ENCODE results near the gene ARNT2. TPM values are rescaled to one million over a fixed set of nuclear protein-coding genes. Genes with fewer than 3 reads are reported as not detected.

ARNT2 gene
- total RNA-seq, 1 donor from 2014 or later, result 6.4 TPM

- no peak for DNase-seq (ENCODE audit: low spot score in 2 of 2)
- Histone ChIP-seq H3K27me3 (no peaks in the 10 kb centered on the region), H3K27ac (no peak overlapping the region), H3K36me3 (no peaks in the 10 kb centered on the region), H3K4me3 (no peak overlapping the region), H3K4me1 (no peaks in the 10 kb centered on the region), H3K9me3 (no peaks in the 10 kb centered on the region)
- intact Hi-C loops (cut with DNase I), result no loop called here
- no peak for TF ChIP-seq CTCF (IDR thresholded peaks at IDR 0.05)
Measured at GRCh38 chr15:80564056-80564455, 159.9 kb downstream of the ARNT2 start.

- H3K27ac ChIP-seq, result no peak overlapping the region
- no peak for DNase-seq (ENCODE audit: low spot score in 2 of 2)
- H3K27me3 ChIP-seq, result no peaks in the 10 kb centered on the region
- intact Hi-C loops (cut with DNase I), result loop anchor here (5.0 kb wide), 1 partner anchor 132 kb away; the partner anchor contains the start of gene ABHD17C
- TF ChIP-seq CTCF (IDR thresholded peaks at IDR 0.05), result no peak
- H3K4me1 ChIP-seq, result no peaks in the 10 kb centered on the region
- H3K36me3 ChIP-seq, result no peaks in the 10 kb centered on the region
- no peaks in the 10 kb centered on the region for H3K9me3 ChIP-seq
- H3K4me3 ChIP-seq, result no peak overlapping the region
Measured at GRCh38 chr15:80565398-80565797, 161.2 kb downstream of the ARNT2 start.

GRCh38 chr15:80565988-80566387, 161.8 kb downstream of the ARNT2 start:
- no peak for TF ChIP-seq CTCF (IDR thresholded peaks at IDR 0.05)
- Histone ChIP-seq H3K27me3 (no peaks in the 10 kb centered on the region), H3K9me3 (no peaks in the 10 kb centered on the region), H3K27ac (no peak overlapping the region), H3K36me3 (no peaks in the 10 kb centered on the region), H3K4me1 (no peaks in the 10 kb centered on the region), H3K4me3 (no peak overlapping the region)
- DNase-seq (ENCODE audit: low spot score in 2 of 2), result no peak
- intact Hi-C loops (cut with DNase I), result loop anchor here (2.0 to 5.0 kb wide), 2 partner anchors 131 to 403 kb away; partner anchors contain the start of gene ABHD17C

GRCh38 chr15:80567721-80568157, 163.6 kb downstream of the ARNT2 start:
- Histone ChIP-seq H3K4me3 (no peak overlapping the region), H3K27me3 (no peaks in the 10 kb centered on the region), H3K36me3 (no peaks in the 10 kb centered on the region), H3K9me3 (no peaks in the 10 kb centered on the region), H3K27ac (no peak overlapping the region), H3K4me1 (no peaks in the 10 kb centered on the region)
- intact Hi-C loops (cut with DNase I), result loop anchor here (1.0 to 5.0 kb wide), 4 partner anchors 112 to 401 kb away; partner anchors contain the start of gene ABHD17C
- TF ChIP-seq CTCF (IDR thresholded peaks at IDR 0.05), result peak; percentile 53 to 70 (median 58)
- DNase-seq (ENCODE audit: low spot score in 2 of 2), result peak in 1 of 2 donors; percentile 73

- intact Hi-C loops (cut with DNase I), result loop anchor here (5.0 kb wide), 1 partner anchor 129 kb away; the partner anchor contains the start of gene ABHD17C
- H3K9me3 ChIP-seq, result no peaks in the 10 kb centered on the region
- H3K36me3 ChIP-seq, result no peaks in the 10 kb centered on the region
- no peaks in the 10 kb centered on the region for H3K4me1 ChIP-seq
- TF ChIP-seq CTCF (IDR thresholded peaks at IDR 0.05), result no peak
- no peaks in the 10 kb centered on the region for H3K27me3 ChIP-seq
- H3K27ac ChIP-seq, result no peak overlapping the region
- no peak overlapping the region for H3K4me3 ChIP-seq
- DNase-seq (ENCODE audit: low spot score in 2 of 2), result no peak
Measured at GRCh38 chr15:80568298-80568697, 164.1 kb downstream of the ARNT2 start.
